ENCODE measurements around the gene BATF. TPM values are rescaled to one million over a fixed set of nuclear protein-coding genes. Genes with fewer than 3 reads are reported as not detected.
"Not testable (repeated sequence)": the region's sequence is repeated elsewhere in the genome, so short reads cannot be mapped to it uniquely, and the experiment has no call there.

Gene BATF
- total and polyA plus RNA-seq, 2 of the 8 experiments (the other 6 are each of a cell fraction or from before 2014, with no cell fraction given): not detected

GRCh38 chr14:75522224-75522982, at the start of gene BATF (continued):
- TF ChIP-seq ATF3 (IDR thresholded peaks at IDR 0.05; ENCODE audit: insufficient read depth, low read depth, low read length): no peak
- TF ChIP-seq BRCA1 (IDR thresholded peaks at IDR 0.05; ENCODE audit: low read depth, low read length): no peak
- TF ChIP-seq TBP (IDR thresholded peaks at IDR 0.05; ENCODE audit: low read depth, low read length): no peak
- no peak for TF ChIP-seq ASH2L (IDR thresholded peaks at IDR 0.05; ENCODE audit: low read length)
- TF ChIP-seq RNF2 (IDR thresholded peaks at IDR 0.05; ENCODE audit: borderline replicate concordance, low read depth, low read length, missing control alignments, poor library complexity, severe bottlenecking): no peak
- TF ChIP-seq ATF2 (IDR thresholded peaks at IDR 0.05; ENCODE audit: low read length): no peak

DNA sequence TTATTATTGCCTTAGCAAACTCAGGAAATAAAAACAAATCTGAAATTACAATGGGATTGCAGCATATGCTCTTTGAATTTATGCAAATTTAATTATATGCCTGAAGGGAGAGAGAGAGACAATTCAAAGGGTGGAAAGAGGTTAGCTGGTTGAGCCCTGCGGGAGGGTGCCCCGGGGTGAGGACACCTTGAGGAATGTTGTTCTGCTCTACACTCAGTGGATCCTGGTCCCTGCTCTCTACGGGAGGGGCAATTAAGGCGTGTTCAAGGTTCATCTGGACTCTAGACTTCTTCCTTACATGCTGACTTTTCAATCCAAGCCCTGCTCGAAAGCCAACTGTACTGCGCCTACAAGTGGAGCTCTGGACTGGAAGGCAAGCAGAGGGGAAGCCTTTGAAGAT, 48.1 kb upstream of the BATF start:
- not testable (repeated sequence) for H3K23me2 ChIP-seq (ENCODE audit: low read depth, low read length); H3K14ac ChIP-seq (ENCODE audit: insufficient read length); H3K9me3 ChIP-seq (ENCODE audit: insufficient read depth in 2 of 2, low read depth in 1 of 2, low read length in 1 of 2); H2AK5ac ChIP-seq (ENCODE audit: low read depth, low read length); H4K5ac ChIP-seq (ENCODE audit: insufficient read length, low read depth, low read length); H2BK5ac ChIP-seq (ENCODE audit: low read depth, low read length); H3K4me1 ChIP-seq (replicated peaks in 1 of 4; ENCODE audit: control insufficient read depth in 3 of 4, insufficient read depth in 4 of 4, low read length in 3 of 4); H3K4ac ChIP-seq (replicated peaks; ENCODE audit: insufficient read length, low read depth, low read length); H3K4me3 ChIP-seq (ENCODE audit: extremely low read depth in 1 of 4, insufficient read depth in 2 of 4, low read depth in 3 of 4, low read length in 4 of 4); H3K23ac ChIP-seq (ENCODE audit: insufficient read length); DNase-seq (ENCODE audit: low read depth in 1 of 2, low spot score in 2 of 2); H2AFZ ChIP-seq (ENCODE audit: low read length); H4K91ac ChIP-seq (replicated peaks; ENCODE audit: insufficient read length, low read length); H3K27ac ChIP-seq (ENCODE audit: low read depth, low read length); H3K56ac ChIP-seq (replicated peaks; ENCODE audit: insufficient read length, low read depth, low read length); H2BK120ac ChIP-seq (replicated peaks; ENCODE audit: low read depth, low read length); H3K27me3 ChIP-seq (replicated peaks in 1 of 4; ENCODE audit: control insufficient read depth in 3 of 4, extremely low read depth in 1 of 4, insufficient read depth in 3 of 4, low read length in 3 of 4); H3K9ac ChIP-seq (replicated peaks in 1 of 4; ENCODE audit: extremely low read depth in 1 of 4, low read depth in 3 of 4, low read length in 3 of 4); H3K4me2 ChIP-seq (ENCODE audit: insufficient read depth in 1 of 2, low read depth in 2 of 2, low read length in 2 of 2); H4K20me1 ChIP-seq (replicated peaks in 1 of 2; ENCODE audit: control insufficient read depth in 1 of 2, insufficient read depth in 2 of 2, low read length in 2 of 2); H3K79me1 ChIP-seq (ENCODE audit: low read depth, low read length); H2BK15ac ChIP-seq (ENCODE audit: low read length); H4K8ac ChIP-seq (ENCODE audit: extremely low read depth, insufficient read depth, low read length); H2BK12ac ChIP-seq (ENCODE audit: low read depth, low read length); H3K79me2 ChIP-seq (ENCODE audit: control insufficient read depth in 1 of 2, insufficient read depth in 2 of 2, low read length in 2 of 2); H2BK20ac ChIP-seq (ENCODE audit: low read length); H3K18ac ChIP-seq (ENCODE audit: extremely low read depth, low read length); FAIRE-seq
- POLR2A ChIA-PET (ENCODE audit: partially characterized antibody): interaction anchor here (1.1 to 1.7 kb wide), 2 partner anchors 15 to 166 kb away, joined by 3 read pairs; no protein-coding TSS in a partner anchor
- WGBS, 2 experiments (ENCODE audit: extremely low coverage in 1 of 2, insufficient coverage in 1 of 2, insufficient read length in 1 of 2, insufficient replicate concordance in 2 of 2, low coverage in 1 of 2, low lambda C conversion rate in 2 of 2, missing lambda C conversion rate in 1 of 2): 89% methylated on average over 6 of the region's 6 CpGs; no CpG with 5 or more reads in 1 of the 2 experiments
- peaks cover 0 to 31% (median 6%) of the 10 kb centered on the region in 4 experiments; a peak in 6 of 8 replicates for H3K36me3 ChIP-seq (ENCODE audit: control insufficient read depth in 2 of 4, insufficient read depth in 4 of 4, low read length in 3 of 4)
- CTCF ChIA-PET (ENCODE audit: partially characterized antibody): interaction anchor here (0.8 kb wide), 1 partner anchor 12 kb away, joined by 3 read pairs; no protein-coding TSS in a partner anchor

Data from H1 (cell line).